GM23338 (cell line): ENCODE measurements around the gene DIP2C. TPM values are rescaled to one million over a fixed set of nuclear protein-coding genes. Genes with fewer than 3 reads are reported as not detected.

Experiments
- ATAC-seq: fragments of 200-7000 bp; cut with Tn5 transposase; 3 replicates; pipeline ENCODE4 v1.9.1; 2020
- DNase-seq: peaks from one replicate; pipeline ENCODE4 v3.0.0-alpha.2; 2015; ENCODE audit warnings: low spot score
- H2AFZ ChIP-seq: fragments of 200-600 bp; sonication (generic); 2 replicates; pipeline ENCODE4 v1.8.0; 2016; ENCODE audit warnings: antibody characterized with exemption, mild to moderate bottlenecking, moderate library complexity
- H3F3A ChIP-seq: fragments of 200-600 bp; sonication (generic); replicated peaks from 2 replicates; pipeline ENCODE4 v1.8.0; 2017; ENCODE audit warnings: antibody characterized with exemption, mixed run types, low read depth
- H3K27ac ChIP-seq: fragments of 200-600 bp; sonication (generic); 2 replicates; pipeline ENCODE4 v1.6.1; 2016; ENCODE audit warnings: low read depth
- H3K27me3 ChIP-seq: fragments of 200-600 bp; sonication (generic); 2 replicates; pipeline ENCODE4 v1.8.0; 2016; ENCODE audit warnings: mild to moderate bottlenecking, mixed run types, moderate library complexity; ENCODE audit not compliant: insufficient read depth
- H3K36me3 ChIP-seq: fragments of 200-600 bp; sonication (generic); 2 replicates; pipeline ENCODE4 v1.8.0; 2016; ENCODE audit warnings: mild to moderate bottlenecking; ENCODE audit not compliant: insufficient read depth
- H3K4me1 ChIP-seq: fragments of 200-600 bp; sonication (generic); 2 replicates; pipeline ENCODE4 v1.8.0; 2016; ENCODE audit warnings: mild to moderate bottlenecking, moderate library complexity; ENCODE audit not compliant: insufficient read depth
- H3K4me2 ChIP-seq: fragments of 200-600 bp; sonication (generic); 2 replicates; pipeline ENCODE4 v1.7.1; 2017; ENCODE audit warnings: mixed run types
- H3K4me3 ChIP-seq: fragments of 200-600 bp; sonication (generic); 2 replicates; pipeline ENCODE4 v1.6.1; 2016; ENCODE audit warnings: mixed run types
- H3K79me2 ChIP-seq: fragments of 200-600 bp; sonication (generic); replicated peaks from 2 replicates; pipeline ENCODE4 v1.8.0; 2017; ENCODE audit warnings: mild to moderate bottlenecking; ENCODE audit not compliant: insufficient read depth
- H3K9me2 ChIP-seq: fragments of 200-600 bp; sonication (generic); 2 replicates; pipeline ENCODE4 v1.8.0; 2017; ENCODE audit not compliant: insufficient read depth
- H4K20me1 ChIP-seq: fragments of 200-600 bp; sonication (generic); replicated peaks from 2 replicates; pipeline ENCODE4 v1.8.0; 2017; ENCODE audit warnings: mild to moderate bottlenecking; ENCODE audit not compliant: insufficient read depth
- H3K27ac Mint-ChIP-seq: 2 replicates; pipeline ENCODE4 v1.8.0; 2020; ENCODE audit warnings: inconsistent platforms, mild to moderate bottlenecking, moderate library complexity, mixed read lengths
- H3K27me3 Mint-ChIP-seq: 3 replicates; pipeline ENCODE4 v1.8.0; 2022; ENCODE audit warnings: low read depth, mild to moderate bottlenecking, moderate library complexity, mixed read lengths, inconsistent platforms; ENCODE audit not compliant: insufficient read depth, poor library complexity
- H3K36me3 Mint-ChIP-seq: 3 replicates; pipeline ENCODE4 v1.8.0; 2021; ENCODE audit warnings: low read depth, mild to moderate bottlenecking, inconsistent platforms, moderate library complexity, mixed read lengths
- H3K4me1 Mint-ChIP-seq: 3 replicates; pipeline ENCODE4 v1.8.0; 2020; ENCODE audit warnings: mild to moderate bottlenecking, inconsistent platforms, mixed read lengths
- H3K4me3 Mint-ChIP-seq: 3 replicates; pipeline ENCODE4 v1.8.0; 2021; ENCODE audit warnings: moderate library complexity, mild to moderate bottlenecking, inconsistent platforms, mixed read lengths
- H3K9me3 Mint-ChIP-seq: 3 replicates; pipeline ENCODE4 v1.8.0; 2020; ENCODE audit warnings: moderate library complexity, mild to moderate bottlenecking, inconsistent platforms, mixed read lengths
- CREB1 ChIP-seq: fragments of 250-450 bp; sonication (Bioruptor Pico); IDR thresholded peaks from 2 replicates; pipeline ENCODE4 v1.5.0; 2020; ENCODE audit warnings: low read depth, mild to moderate bottlenecking, moderate library complexity
- CTCF ChIP-seq, 2 experiments: fragments of 200-600 bp in 1 of 2; sonication (generic) in 1 of 2; conservative IDR thresholded peaks; 2 replicates each; pipeline versions ENCODE4 v1.5.1 to v1.6.1; 2016 to 2017; ENCODE audit warnings: antibody characterized with exemption in 2 of 2, low read depth in 2 of 2, mild to moderate bottlenecking in 2 of 2, moderate library complexity in 1 of 2
- EZH2 ChIP-seq: fragments of 200-600 bp; sonication (generic); IDR thresholded peaks from one replicate; pipeline ENCODE4 v1.8.0; 2017; ENCODE audit warnings: antibody characterized with exemption, mild to moderate bottlenecking, low read depth; ENCODE audit not compliant: unreplicated experiment
- EZH2phosphoT487 ChIP-seq: fragments of 200-600 bp; sonication (generic); IDR thresholded peaks from one replicate; pipeline ENCODE4 v1.8.1; 2018; ENCODE audit warnings: antibody characterized with exemption; ENCODE audit not compliant: unreplicated experiment
- JUNB ChIP-seq: IDR thresholded peaks from one replicate; pipeline ENCODE4 v1.6.1; 2016; ENCODE audit warnings: antibody characterized with exemption; ENCODE audit not compliant: unreplicated experiment
- NANOG ChIP-seq: IDR thresholded peaks from 2 replicates; pipeline ENCODE4 v1.6.1; 2016; ENCODE audit warnings: antibody characterized with exemption, borderline replicate concordance
- POLR2AphosphoS5 ChIP-seq: IDR thresholded peaks from 2 replicates; pipeline ENCODE4 v1.6.1; 2016; ENCODE audit warnings: antibody characterized with exemption, low read depth
- ZNF331 ChIP-seq: fragments of 250-450 bp; sonication (Bioruptor Pico); IDR thresholded peaks from 2 replicates; pipeline ENCODE4 v1.5.0; 2020; ENCODE audit warnings: low read depth, mild to moderate bottlenecking, moderate library complexity
- ZNF462 ChIP-seq: fragments of 250-450 bp; sonication (Bioruptor Pico); IDR thresholded peaks from 2 replicates; pipeline ENCODE4 v1.5.0; 2020; ENCODE audit warnings: mild to moderate bottlenecking, moderate library complexity
- polyA plus RNA-seq: library from polyadenylated mRNA; unstranded; fragments of >200 nt; fragmentation: Nextera tagmentation; extraction: Ambion mirVana; gene quantifications from 2 replicates; pipeline ENCODE4 v1.2.1, GENCODE V29; 2016
- total RNA-seq: library from RNA; depleted of rRNA; stranded (reverse); fragments of >200 nt; shearing (Covaris generic); gene quantifications from 2 replicates; pipeline ENCODE4 v1.2.3, GENCODE V29; 2014
- TF ChIP-seq, protein P1 (sequence below): IDR thresholded peaks from one replicate; pipeline ENCODE4 v1.6.1; 2018; ENCODE audit warnings: antibody characterized with exemption; ENCODE audit not compliant: unreplicated experiment

DIP2C gene
- total and polyA plus RNA-seq, 2 experiments from 2014 or later, result 5.1 to 7.7 TPM

- TF ChIP-seq NANOG (no peak), CTCF (conservative IDR thresholded peaks at IDR 0.05; ENCODE audit: low read depth in 2 of 2) (no peak), EZH2phosphoT487 (no peak)
Measured at GRCh38 chr10:560314-560992, 129.0 kb downstream of the DIP2C start (continued).

DNA sequence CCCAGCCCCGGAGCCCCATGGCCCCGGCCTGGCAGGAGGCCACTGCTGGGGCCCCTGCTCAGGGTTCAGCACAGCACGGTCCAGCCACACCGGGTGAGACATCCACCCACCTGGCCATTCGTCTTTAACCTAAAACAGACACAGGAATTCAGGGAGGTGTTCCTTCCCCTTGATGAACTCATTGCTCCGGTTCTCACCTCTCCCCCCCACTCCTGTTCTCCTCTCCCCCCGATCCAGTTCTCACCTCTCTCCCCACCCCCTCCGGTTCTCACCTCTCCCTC lies 129.8 kb downstream of the DIP2C start:
- no peak for DNase-seq
- Mint-ChIP-seq H3K9me3 (peaks cover 21% of the 10 kb centered on the region), H3K27me3 (peaks cover 7% of the 10 kb centered on the region), H3K4me3 (no peak overlapping the region), H3K27ac (no peak overlapping the region), H3K4me1 (peaks cover 39% of the 10 kb centered on the region), H3K36me3 (peaks cover 12% of the 10 kb centered on the region)
- Histone ChIP-seq H2AFZ (no peak overlapping the region), H3K27ac (no peak overlapping the region), H3K27me3 (no peaks in the 10 kb centered on the region), H3K4me2 (no peak overlapping the region), H3F3A (no peaks in the 10 kb centered on the region), H3K79me2 (peaks cover 40% of the 10 kb centered on the region), H3K36me3 (no peaks in the 10 kb centered on the region), H3K4me1 (peaks cover 20% of the 10 kb centered on the region), H3K9me2 (no peaks in the 10 kb centered on the region; the same call in 1 of the 2 replicates), H4K20me1 (no peaks in the 10 kb centered on the region; the same call in 1 of the 2 replicates), H3K4me3 (no peak overlapping the region)
- ATAC-seq, result no peak
- TF ChIP-seq JUNB (no peak), ZNF462 (no peak), CREB1 (CRISPR knock-in tag) (no peak), ZNF331 (CRISPR knock-in tag) (no peak), EZH2phosphoT487 (no peak), POLR2AphosphoS5 (no peak), CTCF (conservative IDR thresholded peaks at IDR 0.05; ENCODE audit: low read depth in 2 of 2) (no peak), EZH2 (no peak)
- TF ChIP-seq, protein P1, sequence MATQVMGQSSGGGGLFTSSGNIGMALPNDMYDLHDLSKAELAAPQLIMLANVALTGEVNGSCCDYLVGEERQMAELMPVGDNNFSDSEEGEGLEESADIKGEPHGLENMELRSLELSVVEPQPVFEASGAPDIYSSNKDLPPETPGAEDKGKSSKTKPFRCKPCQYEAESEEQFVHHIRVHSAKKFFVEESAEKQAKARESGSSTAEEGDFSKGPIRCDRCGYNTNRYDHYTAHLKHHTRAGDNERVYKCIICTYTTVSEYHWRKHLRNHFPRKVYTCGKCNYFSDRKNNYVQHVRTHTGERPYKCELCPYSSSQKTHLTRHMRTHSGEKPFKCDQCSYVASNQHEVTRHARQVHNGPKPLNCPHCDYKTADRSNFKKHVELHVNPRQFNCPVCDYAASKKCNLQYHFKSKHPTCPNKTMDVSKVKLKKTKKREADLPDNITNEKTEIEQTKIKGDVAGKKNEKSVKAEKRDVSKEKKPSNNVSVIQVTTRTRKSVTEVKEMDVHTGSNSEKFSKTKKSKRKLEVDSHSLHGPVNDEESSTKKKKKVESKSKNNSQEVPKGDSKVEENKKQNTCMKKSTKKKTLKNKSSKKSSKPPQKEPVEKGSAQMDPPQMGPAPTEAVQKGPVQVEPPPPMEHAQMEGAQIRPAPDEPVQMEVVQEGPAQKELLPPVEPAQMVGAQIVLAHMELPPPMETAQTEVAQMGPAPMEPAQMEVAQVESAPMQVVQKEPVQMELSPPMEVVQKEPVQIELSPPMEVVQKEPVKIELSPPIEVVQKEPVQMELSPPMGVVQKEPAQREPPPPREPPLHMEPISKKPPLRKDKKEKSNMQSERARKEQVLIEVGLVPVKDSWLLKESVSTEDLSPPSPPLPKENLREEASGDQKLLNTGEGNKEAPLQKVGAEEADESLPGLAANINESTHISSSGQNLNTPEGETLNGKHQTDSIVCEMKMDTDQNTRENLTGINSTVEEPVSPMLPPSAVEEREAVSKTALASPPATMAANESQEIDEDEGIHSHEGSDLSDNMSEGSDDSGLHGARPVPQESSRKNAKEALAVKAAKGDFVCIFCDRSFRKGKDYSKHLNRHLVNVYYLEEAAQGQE, result no peak
